ENCODE measurements around the gene BTRC. TPM values are rescaled to one million over a fixed set of nuclear protein-coding genes. Genes with fewer than 3 reads are reported as not detected.

Gene BTRC
- total RNA-seq, 1 experiment from 2014 or later, result 22.4 TPM

- no peak for DNase-seq (ENCODE audit: low spot score)
- no peak for ATAC-seq
- Mint-ChIP-seq H3K4me1 (no peaks in the 10 kb centered on the region; the same call in 1 of the 2 replicates), H3K9me3 (no peaks in the 10 kb centered on the region), H3K4me3 (no peak overlapping the region), H3K36me3 (no peaks in the 10 kb centered on the region), H3K27me3 (ENCODE audit: low read depth) (peaks cover 7% of the 10 kb centered on the region), H3K27ac (no peak overlapping the region)
- ChIA-PET POLR2A (no interaction called here), CTCF (interaction anchor here (0.6 kb wide), 1 partner anchor 41 kb away, joined by 3 read pairs; no protein-coding TSS in a partner anchor)
- TF ChIP-seq ZNF416 (CRISPR knock-in tag; IDR thresholded peaks at IDR 0.05) (no peak), AFF4 (CRISPR knock-in tag; IDR thresholded peaks at IDR 0.05; ENCODE audit: borderline replicate concordance) (no peak), ZSCAN18 (CRISPR knock-in tag; IDR thresholded peaks at IDR 0.05) (no peak), NR1H2 (CRISPR knock-in tag; IDR thresholded peaks at IDR 0.05) (no peak), SP1 (CRISPR knock-in tag; conservative IDR thresholded peaks at IDR 0.05) (no peak), ZNF121 (CRISPR knock-in tag; IDR thresholded peaks at IDR 0.05) (no peak), GABPB1 (CRISPR knock-in tag; IDR thresholded peaks at IDR 0.05) (no peak), ZNF396 (CRISPR knock-in tag; IDR thresholded peaks at IDR 0.05; ENCODE audit: borderline replicate concordance) (no peak), HMGXB4 (CRISPR knock-in tag; IDR thresholded peaks at IDR 0.05) (no peak), MLX (CRISPR knock-in tag; IDR thresholded peaks at IDR 0.05) (no peak), TCF7 (CRISPR knock-in tag; IDR thresholded peaks at IDR 0.05; ENCODE audit: low read depth) (no peak)
These were observed 12.5 kb upstream of the BTRC start for GRCh38 chr10:101341438-101341837.

- no peaks in the 10 kb centered on the region for H3K9me3 Mint-ChIP-seq
- H3K27ac Mint-ChIP-seq, result no peak overlapping the region
- H3K36me3 Mint-ChIP-seq, result no peaks in the 10 kb centered on the region
- H3K27me3 Mint-ChIP-seq (ENCODE audit: low read depth), result peaks cover 13% of the 10 kb centered on the region
- CTCF ChIA-PET, result interaction anchor here (0.6 kb wide), 1 partner anchor 193 kb away, joined by 5 read pairs; no protein-coding TSS in a partner anchor
- DNase-seq (ENCODE audit: low spot score) (no peak), ATAC-seq (no peak)
- POLR2A ChIA-PET, result no interaction called here
- H3K4me1 Mint-ChIP-seq, result no peaks in the 10 kb centered on the region
- no peak overlapping the region for H3K4me3 Mint-ChIP-seq
- TF ChIP-seq MYBL2 (CRISPR knock-in tag; IDR thresholded peaks at IDR 0.05) (no peak), GRHL2 (CRISPR knock-in tag; IDR thresholded peaks at IDR 0.05; ENCODE audit: insufficient replicate concordance, severe bottlenecking) (no peak), PREB (CRISPR knock-in tag; IDR thresholded peaks at IDR 0.05; ENCODE audit: borderline replicate concordance) (no peak), ZNF138 (CRISPR knock-in tag; conservative IDR thresholded peaks at IDR 0.05) (no peak), ZNF532 (CRISPR knock-in tag; IDR thresholded peaks at IDR 0.05; ENCODE audit: borderline replicate concordance) (no peak), MAX (CRISPR knock-in tag; IDR thresholded peaks at IDR 0.05) (no peak), TEAD1 (CRISPR knock-in tag; IDR thresholded peaks at IDR 0.05) (no peak), FOXP1 (CRISPR knock-in tag; IDR thresholded peaks at IDR 0.05; ENCODE audit: borderline replicate concordance) (no peak), E2F1 (CRISPR knock-in tag; IDR thresholded peaks at IDR 0.05) (no peak)
These were observed 7.8 kb upstream of the BTRC start for GRCh38 chr10:101346177-101346576.
